Breast epithelium (tissue), 3 donors: ENCODE data around the gene NEGR1.

Experiments
- CTCF ChIP-seq, 3 donors: fragments of 450-650 bp; IDR thresholded peaks; one replicate each; pipeline ENCODE4 v1.5.1; 2016 to 2017; ENCODE audit warnings: antibody characterized with exemption in 3 of 3, mild to moderate bottlenecking in 3 of 3, moderate library complexity in 3 of 3
- POLR2A ChIP-seq: fragments of 450-650 bp; IDR thresholded peaks from one replicate; pipeline ENCODE4 v1.6.1; 2016; ENCODE audit warnings: antibody characterized with exemption, mild to moderate bottlenecking, moderate library complexity

GRCh38 chr1:71738256-71738655 is 544.1 kb downstream of the NEGR1 start:
- TF ChIP-seq CTCF (IDR thresholded peaks at IDR 0.05) (no peak), POLR2A (no peak)
